ENCODE results near the gene NMNAT1. TPM values are rescaled to one million over a fixed set of nuclear protein-coding genes. Genes with fewer than 3 reads are reported as not detected.
"Not testable (repeated sequence)": the region's sequence is repeated elsewhere in the genome, so short reads cannot be mapped to it uniquely, and the experiment has no call there.

The NMNAT1 gene
- total and polyA plus RNA-seq, 5 donors = 13.1 to 19.1 (median 17.8) TPM

DNA sequence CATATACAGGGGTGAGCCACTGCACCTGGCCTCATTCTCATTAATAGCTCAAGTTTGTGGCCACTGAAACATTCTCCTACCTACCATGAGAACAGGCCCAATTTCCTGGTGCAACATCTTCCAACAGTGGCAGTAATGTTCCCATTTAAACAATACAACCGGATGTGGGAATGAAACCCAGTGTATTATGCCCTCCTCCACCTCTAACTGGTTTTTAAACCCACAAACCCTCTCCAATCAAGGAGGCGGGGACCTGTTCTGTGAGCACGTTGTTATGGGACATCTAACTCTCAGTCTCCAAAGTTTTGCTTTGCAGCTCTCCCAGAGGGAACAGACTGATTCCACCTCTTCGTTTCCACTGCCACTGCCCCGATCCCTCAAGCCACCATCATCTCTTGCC is 35.8 kb upstream of the NMNAT1 start:
- no peak for ATAC-seq
- no peak overlapping the region for H3K4me3 ChIP-seq (ENCODE audit: low read length)
- 66% methylated on average over 5 of the region's 5 CpGs for WGBS
- H3K27me3 ChIP-seq (ENCODE audit: control insufficient read depth, insufficient read depth) = no peaks in the 10 kb centered on the region
- intact Hi-C loops (cut with DNase I) = no loop called here
- H3K27ac ChIP-seq (ENCODE audit: low read length) = no peak overlapping the region
- DNase-seq = no peak
- H3K4me1 ChIP-seq (ENCODE audit: control insufficient read depth, insufficient read depth, low read length) = peaks cover 6% of the 10 kb centered on the region
- no peaks in the 10 kb centered on the region for H3K9me3 ChIP-seq (ENCODE audit: control insufficient read depth, low read length)

- intact Hi-C loops (cut with DNase I) = no loop called here
- Histone ChIP-seq H3K27me3 (ENCODE audit: control insufficient read depth, insufficient read depth) (no peaks in the 10 kb centered on the region), H3K9me3 (ENCODE audit: control insufficient read depth, low read length) (no peaks in the 10 kb centered on the region), H3K4me3 (ENCODE audit: low read length) (peak overlapping the region; percentile 83), H3K27ac (ENCODE audit: low read length) (peak overlapping the region; percentile 34), H3K4me1 (ENCODE audit: control insufficient read depth, insufficient read depth, low read length) (peaks cover 6% of the 10 kb centered on the region)
- ATAC-seq (no peak), DNase-seq (no peak)
- WGBS = 57% methylated on average over 4 of the region's 4 CpGs
Measured at GRCh38 chr1:9908871-9909233, 34.4 kb upstream of the NMNAT1 start.

- Histone ChIP-seq H3K27me3 (ENCODE audit: control insufficient read depth, insufficient read depth) (no peaks in the 10 kb centered on the region), H3K4me1 (ENCODE audit: control insufficient read depth, insufficient read depth, low read length) (peaks cover 6% of the 10 kb centered on the region), H3K4me3 (ENCODE audit: low read length) (peak overlapping the region; percentile 83), H3K9me3 (ENCODE audit: control insufficient read depth, low read length) (no peaks in the 10 kb centered on the region), H3K27ac (ENCODE audit: low read length) (peak overlapping the region; percentile 34)
- DNase-seq = peak; percentile 34 to 81 (median 77)
- under 1% methylated on average over 47 of the region's 47 CpGs for WGBS
- no peak for ATAC-seq
- intact Hi-C loops (cut with DNase I) = loop anchor here in 1 of 4 donors (5.0 kb wide), 1 partner anchor 32 kb away; no protein-coding TSS in a partner anchor
Measured at GRCh38 chr1:9909234-9910046, 33.8 kb upstream of the NMNAT1 start.

GRCh38 chr1:9910076-9910422 is 33.2 kb upstream of the NMNAT1 start, which contains the start of gene CTNNBIP1:
CTNNBIP1 (minus strand) TSS chr1:9910269; CDS start chr1:9872064, 38,205 bp downstream.
- no peak for ATAC-seq
- Histone ChIP-seq H3K27ac (ENCODE audit: low read length) (peak within 1 kb of the TSS; percentile 98), H3K27me3 (ENCODE audit: control insufficient read depth, insufficient read depth) (no peaks in the 10 kb centered on the region), H3K4me1 (ENCODE audit: control insufficient read depth, insufficient read depth, low read length) (peaks cover 4% of the 10 kb centered on the region), H3K9me3 (ENCODE audit: control insufficient read depth, low read length) (no peaks in the 10 kb centered on the region), H3K4me3 (ENCODE audit: low read length) (peak within 1 kb of the TSS; percentile 83)
- 0% methylated on average over 55 of the region's 55 CpGs for WGBS
- intact Hi-C loops (cut with DNase I) = loop anchor here in 1 of 4 donors (5.0 kb wide), 1 partner anchor 33 kb away; no protein-coding TSS in a partner anchor
- no peak for DNase-seq

DNA sequence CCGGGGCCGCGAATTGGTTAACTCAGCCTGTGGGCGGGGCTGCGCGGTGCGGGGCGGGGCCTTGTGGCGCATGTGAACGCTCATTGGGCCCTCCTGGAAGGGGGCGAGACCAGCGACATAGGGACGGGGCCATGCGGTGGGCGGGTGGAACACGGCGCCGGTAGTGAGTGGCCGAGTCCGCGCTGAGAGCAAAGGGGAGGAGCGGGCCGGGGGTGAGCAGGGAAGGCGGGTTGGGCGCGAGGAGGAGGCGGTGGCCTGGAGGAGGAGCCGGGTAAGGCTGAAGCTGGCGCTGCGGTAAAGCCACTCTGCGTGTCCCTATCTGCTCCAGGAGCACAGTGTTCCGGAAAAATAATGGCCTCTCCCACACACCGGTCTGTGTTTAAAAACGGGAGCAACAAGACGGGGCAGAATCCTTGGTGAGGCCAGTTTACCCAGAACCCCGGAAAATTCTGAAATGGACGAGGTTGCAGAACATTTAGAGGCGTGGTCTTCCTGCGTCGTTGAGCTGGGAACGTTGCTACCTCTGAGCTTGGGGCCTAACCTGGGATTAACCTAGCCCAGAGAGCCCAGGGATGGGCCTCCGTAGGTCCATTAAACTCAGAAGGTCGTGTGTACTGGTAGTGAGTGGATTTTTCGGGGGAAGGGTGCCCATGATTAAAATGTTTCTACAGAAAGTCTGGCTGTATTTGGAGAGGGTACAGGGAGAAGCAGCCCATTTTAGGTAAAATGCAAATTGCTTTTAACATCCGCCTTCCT is 32.7 kb upstream of the NMNAT1 start:
- H3K27ac ChIP-seq (ENCODE audit: low read length) = peak overlapping the region; percentile 98
- no peaks in the 10 kb centered on the region for H3K9me3 ChIP-seq (ENCODE audit: control insufficient read depth, low read length)
- DNase-seq (peak; percentile 100), ATAC-seq (peak; percentile 99)
- intact Hi-C loops (cut with DNase I) = loop anchor here in 1 of 4 donors (5.0 kb wide), 1 partner anchor 33 kb away; no protein-coding TSS in a partner anchor
- H3K27me3 ChIP-seq (ENCODE audit: control insufficient read depth, insufficient read depth) = no peaks in the 10 kb centered on the region
- H3K4me3 ChIP-seq (ENCODE audit: low read length) = peak overlapping the region; percentile 72
- WGBS = under 1% methylated on average over 45 of the region's 45 CpGs
- peaks cover 2% of the 10 kb centered on the region for H3K4me1 ChIP-seq (ENCODE audit: control insufficient read depth, insufficient read depth, low read length)

DNA sequence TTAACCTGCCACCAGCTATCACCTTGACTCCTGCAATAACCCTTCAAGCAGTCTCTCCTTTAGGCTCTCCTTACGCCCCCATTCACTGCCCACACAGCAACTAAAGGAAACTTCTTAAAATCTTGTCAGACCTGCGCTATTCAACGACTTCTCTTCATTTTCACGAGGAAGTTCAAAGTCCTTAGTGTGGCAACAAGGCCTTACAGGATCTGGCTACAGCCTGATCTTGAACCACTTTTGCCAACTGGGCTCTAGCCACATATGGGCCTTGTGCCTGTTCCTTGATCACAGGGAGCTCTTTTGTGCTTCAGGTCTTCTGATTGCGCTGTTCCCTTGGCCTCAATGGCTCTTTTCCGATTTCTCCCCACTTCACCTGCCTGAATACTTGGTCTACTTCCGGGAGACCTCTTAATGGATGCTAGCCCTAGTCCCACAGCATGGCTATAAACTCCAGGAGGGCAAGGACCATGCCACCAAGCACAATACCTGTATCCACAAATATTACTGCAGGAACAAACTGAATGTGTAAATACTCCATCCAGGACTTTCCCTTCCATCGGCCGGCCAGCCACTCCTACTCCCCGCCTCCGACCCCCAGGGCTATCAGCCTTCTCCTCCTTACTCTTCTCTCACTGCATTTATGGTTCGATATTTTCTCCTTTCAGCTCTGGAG is 30.9 kb upstream of the NMNAT1 start:
- H3K9me3 ChIP-seq (ENCODE audit: control insufficient read depth, low read length) = no peaks in the 10 kb centered on the region
- H3K27me3 ChIP-seq (ENCODE audit: control insufficient read depth, insufficient read depth) = no peaks in the 10 kb centered on the region
- peaks cover 2% of the 10 kb centered on the region for H3K4me1 ChIP-seq (ENCODE audit: control insufficient read depth, insufficient read depth, low read length)
- no peak overlapping the region for H3K4me3 ChIP-seq (ENCODE audit: low read length)
- ATAC-seq = no peak
- intact Hi-C loops (cut with DNase I) = loop anchor here in 1 of 4 donors (5.0 kb wide), 1 partner anchor 35 kb away; no protein-coding TSS in a partner anchor
- H3K27ac ChIP-seq (ENCODE audit: low read length) = no peak overlapping the region
- DNase-seq = no peak
- 85% methylated on average over 12 of the region's 12 CpGs for WGBS

DNA sequence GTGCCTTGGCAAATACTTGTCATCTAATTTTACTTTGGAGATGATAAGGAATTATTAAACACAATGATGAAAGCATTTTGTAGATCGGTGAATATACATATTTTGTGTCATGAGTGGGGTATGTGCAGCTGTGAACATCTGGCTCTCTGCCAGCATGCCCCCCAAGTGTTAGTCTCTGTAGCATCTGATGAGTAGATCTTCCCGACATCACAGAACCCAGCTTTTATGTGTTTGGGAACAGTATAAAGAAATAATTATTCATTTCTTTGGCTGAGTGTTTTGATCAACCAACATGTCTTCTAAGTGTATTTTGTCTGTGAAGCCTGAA is 28.7 kb upstream of the NMNAT1 start:
- DNase-seq (no peak), ATAC-seq (no peak)
- Histone ChIP-seq H3K27ac (ENCODE audit: low read length) (no peak overlapping the region), H3K4me1 (ENCODE audit: control insufficient read depth, insufficient read depth, low read length) (peaks cover 2% of the 10 kb centered on the region), H3K4me3 (ENCODE audit: low read length) (no peak overlapping the region), H3K9me3 (ENCODE audit: control insufficient read depth, low read length) (no peaks in the 10 kb centered on the region), H3K27me3 (ENCODE audit: control insufficient read depth, insufficient read depth) (no peaks in the 10 kb centered on the region)
- intact Hi-C loops (cut with DNase I) = loop anchor here in 2 of 4 donors (2.0 to 5.0 kb wide), 2 partner anchors 37 to 40 kb away; no protein-coding TSS in a partner anchor
- WGBS = 40% methylated on average over 2 of the region's 2 CpGs

- no peaks in the 10 kb centered on the region for H3K27me3 ChIP-seq (ENCODE audit: control insufficient read depth, insufficient read depth)
- H3K4me1 ChIP-seq (ENCODE audit: control insufficient read depth, insufficient read depth, low read length) = no peaks in the 10 kb centered on the region
- no peaks in the 10 kb centered on the region for H3K9me3 ChIP-seq (ENCODE audit: control insufficient read depth, low read length)
- WGBS = 70% methylated on average over 2 of the region's 2 CpGs
- H3K4me3 ChIP-seq (ENCODE audit: low read length) = no peak overlapping the region
- ATAC-seq (no peak), DNase-seq (no peak)
- no peak overlapping the region for H3K27ac ChIP-seq (ENCODE audit: low read length)
- intact Hi-C loops (cut with DNase I) = no loop called here
Measured at GRCh38 chr1:9916452-9916851, 26.8 kb upstream of the NMNAT1 start.

DNA sequence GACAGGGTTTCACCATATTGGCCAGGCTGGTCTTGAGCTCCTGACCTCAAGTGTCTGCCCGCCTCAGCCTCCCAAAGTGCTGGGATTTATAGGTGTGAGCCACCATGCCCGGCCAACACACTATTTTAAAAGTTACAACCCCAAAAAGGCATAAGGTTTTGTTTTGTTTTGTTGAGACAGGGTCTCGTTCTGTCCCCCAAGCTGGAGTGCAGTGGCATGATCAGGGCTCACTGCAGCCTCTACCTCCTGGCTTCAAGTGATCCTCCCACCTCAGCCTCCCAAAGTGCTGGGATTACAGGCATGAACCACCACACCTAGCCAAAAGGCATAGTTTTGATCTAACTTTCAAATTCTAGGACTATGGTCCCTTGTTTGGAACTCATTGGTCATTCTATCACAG is 25.8 kb upstream of the NMNAT1 start:
- DNase-seq; intact Hi-C loops (cut with DNase I); H3K4me1 ChIP-seq (ENCODE audit: control insufficient read depth, insufficient read depth, low read length); ATAC-seq; H3K4me3 ChIP-seq (ENCODE audit: low read length); H3K9me3 ChIP-seq (ENCODE audit: control insufficient read depth, low read length); H3K27ac ChIP-seq (ENCODE audit: low read length); H3K27me3 ChIP-seq (ENCODE audit: control insufficient read depth, insufficient read depth): not testable (repeated sequence)
- WGBS = 94% methylated on average over 3 of the region's 3 CpGs

GRCh38 chr1:9917901-9918300 is 25.4 kb upstream of the NMNAT1 start:
- DNase-seq (no peak), ATAC-seq (no peak)
- no peaks in the 10 kb centered on the region for H3K4me1 ChIP-seq (ENCODE audit: control insufficient read depth, insufficient read depth, low read length)
- no peaks in the 10 kb centered on the region for H3K27me3 ChIP-seq (ENCODE audit: control insufficient read depth, insufficient read depth)
- no peak overlapping the region for H3K27ac ChIP-seq (ENCODE audit: low read length)
- intact Hi-C loops (cut with DNase I) = no loop called here
- WGBS = 84% methylated on average over 1 of the region's 1 CpG
- H3K4me3 ChIP-seq (ENCODE audit: low read length) = no peak overlapping the region
- H3K9me3 ChIP-seq (ENCODE audit: control insufficient read depth, low read length) = no peaks in the 10 kb centered on the region

DNA sequence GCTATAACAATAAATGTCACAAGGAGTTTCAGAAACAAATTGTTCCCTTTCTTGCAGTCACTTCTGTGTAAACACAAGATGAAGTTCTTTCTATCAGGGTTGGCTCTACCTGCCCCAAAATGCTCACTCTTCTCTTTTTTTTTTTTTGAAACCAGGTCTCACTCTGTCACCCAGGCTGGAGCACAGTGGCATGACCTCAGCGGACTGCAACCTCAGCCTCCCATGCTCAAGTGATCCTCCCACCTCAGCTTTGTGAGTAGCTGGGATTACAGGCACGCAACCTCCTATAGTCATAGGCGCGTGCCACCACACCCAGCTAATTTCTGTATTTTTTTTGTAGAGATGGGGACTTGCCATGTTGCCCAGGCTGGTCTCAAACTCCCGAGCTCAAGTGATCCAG is 22.7 kb upstream of the NMNAT1 start:
- Histone ChIP-seq H3K27me3 (ENCODE audit: control insufficient read depth, insufficient read depth) (no peaks in the 10 kb centered on the region), H3K27ac (ENCODE audit: low read length) (no peak overlapping the region), H3K4me3 (ENCODE audit: low read length) (no peak overlapping the region), H3K9me3 (ENCODE audit: control insufficient read depth, low read length) (no peaks in the 10 kb centered on the region), H3K4me1 (ENCODE audit: control insufficient read depth, insufficient read depth, low read length) (no peaks in the 10 kb centered on the region)
- DNase-seq = no peak
- ATAC-seq = no peak
- whole genome bisulfite sequencing = 91% methylated on average over 5 of the region's 5 CpGs
- intact Hi-C loops (cut with DNase I) = no loop called here

All from right cardiac atrium (tissue), 5 donors.